ENCODE results near the gene RHBDF1.

Gene RHBDF1

GRCh38 chr16:72561-73548, at the start of gene RHBDF1:
RHBDF1 (minus strand) TSS chr16:72631; CDS start chr16:65015, 7,616 bp downstream.
- DNase-seq (ENCODE audit: low spot score), result peak; percentile 87

GRCh38 chr16:120756-121155, 48.3 kb upstream of the RHBDF1 start:
- DNase-seq (ENCODE audit: low spot score), result no peak

GRCh38 chr16:119835-120491, 47.5 kb upstream of the RHBDF1 start:
- DNase-seq (ENCODE audit: low spot score), result no peak

- DNase-seq (ENCODE audit: low spot score), result no peak
These were observed 46.9 kb upstream of the RHBDF1 start for GRCh38 chr16:119295-119694.

- no peak for DNase-seq (ENCODE audit: low spot score)
These were observed 46.4 kb upstream of the RHBDF1 start for GRCh38 chr16:118857-119256.

- peak; percentile 52 for DNase-seq (ENCODE audit: low spot score)
These were observed 45.2 kb upstream of the RHBDF1 start for GRCh38 chr16:117379-118365.

- DNase-seq (ENCODE audit: low spot score), result no peak
These were observed 43.6 kb upstream of the RHBDF1 start for GRCh38 chr16:116015-116414.

GRCh38 chr16:114327-114726, 41.9 kb upstream of the RHBDF1 start:
- no peak for DNase-seq (ENCODE audit: low spot score)

GRCh38 chr16:112153-112840, 39.9 kb upstream of the RHBDF1 start:
- DNase-seq (ENCODE audit: low spot score), result no peak

GRCh38 chr16:106623-107324, 34.3 kb upstream of the RHBDF1 start:
- peak; percentile 66 for DNase-seq (ENCODE audit: low spot score)

- DNase-seq (ENCODE audit: low spot score), result no peak
These were observed 33.1 kb upstream of the RHBDF1 start for GRCh38 chr16:105521-105920.

GRCh38 chr16:104928-105327, 32.5 kb upstream of the RHBDF1 start:
- DNase-seq (ENCODE audit: low spot score), result no peak

- no peak for DNase-seq (ENCODE audit: low spot score)
These were observed 31.9 kb upstream of the RHBDF1 start for GRCh38 chr16:104355-104754.

- DNase-seq (ENCODE audit: low spot score), result no peak
These were observed 29.8 kb upstream of the RHBDF1 start for GRCh38 chr16:102060-102855.

- no peak for DNase-seq (ENCODE audit: low spot score)
These were observed 29.2 kb upstream of the RHBDF1 start for GRCh38 chr16:101586-101985.

- DNase-seq (ENCODE audit: low spot score), result no peak
These were observed 28.6 kb upstream of the RHBDF1 start for GRCh38 chr16:100989-101388.

- DNase-seq (ENCODE audit: low spot score), result no peak
These were observed 25.4 kb upstream of the RHBDF1 start for GRCh38 chr16:97822-98221.

GRCh38 chr16:96935-97381, 24.5 kb upstream of the RHBDF1 start:
- peak; percentile 93 for DNase-seq (ENCODE audit: low spot score)

- no peak for DNase-seq (ENCODE audit: low spot score)
These were observed 22.5 kb upstream of the RHBDF1 start for GRCh38 chr16:94918-95265.

Measured in HuH-7.5 (cell line).